ENCODE data around the gene DGKH. TPM values are rescaled to one million over a fixed set of nuclear protein-coding genes. Genes with fewer than 3 reads are reported as not detected.

Gene DGKH
- total and polyA plus RNA-seq, 9 of the 15 experiments (the other 6 are each of a cell fraction or from before 2014, with no cell fraction given): 0.38 to 4.4 (median 3.1) TPM

DNA sequence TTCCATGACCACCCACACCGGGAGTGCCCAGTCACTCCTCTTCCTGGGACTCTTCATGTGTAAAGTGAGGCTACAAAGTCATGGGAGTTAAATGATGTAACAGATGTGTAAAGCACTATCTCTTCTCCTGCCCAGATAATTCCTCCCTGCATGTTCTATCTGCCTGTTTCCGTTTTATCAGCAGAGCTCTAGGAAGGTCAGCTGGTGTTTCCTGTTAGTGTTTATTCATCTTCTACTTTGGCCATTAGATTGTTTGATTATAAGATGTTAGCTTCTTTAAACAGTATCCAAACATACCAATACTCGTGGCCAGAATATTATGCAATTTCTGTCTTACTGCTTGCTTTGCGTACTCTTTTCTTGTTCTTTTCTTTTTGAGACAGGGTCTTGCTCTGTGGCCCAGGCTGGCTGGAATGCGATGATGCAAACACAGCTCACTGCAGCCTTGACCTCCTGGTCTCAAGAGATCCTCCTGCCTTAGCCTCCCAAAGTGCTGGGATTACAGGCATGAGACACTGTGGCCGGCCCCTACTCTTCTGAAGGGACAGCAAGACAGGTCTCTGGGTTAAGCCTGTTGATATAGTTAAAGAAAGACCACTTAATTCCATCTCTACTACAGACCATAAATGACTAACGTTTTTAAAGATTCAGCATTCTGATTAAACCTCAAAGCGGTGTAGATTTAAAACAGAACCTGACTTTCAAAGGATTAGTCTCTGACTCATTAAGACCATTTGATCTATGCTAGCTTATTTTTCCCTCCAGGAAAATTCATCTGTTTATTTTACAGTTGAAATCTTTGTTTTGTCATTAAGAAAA, 126.1 kb downstream of the DGKH start (continued):
- TF ChIP-seq, protein P1, sequence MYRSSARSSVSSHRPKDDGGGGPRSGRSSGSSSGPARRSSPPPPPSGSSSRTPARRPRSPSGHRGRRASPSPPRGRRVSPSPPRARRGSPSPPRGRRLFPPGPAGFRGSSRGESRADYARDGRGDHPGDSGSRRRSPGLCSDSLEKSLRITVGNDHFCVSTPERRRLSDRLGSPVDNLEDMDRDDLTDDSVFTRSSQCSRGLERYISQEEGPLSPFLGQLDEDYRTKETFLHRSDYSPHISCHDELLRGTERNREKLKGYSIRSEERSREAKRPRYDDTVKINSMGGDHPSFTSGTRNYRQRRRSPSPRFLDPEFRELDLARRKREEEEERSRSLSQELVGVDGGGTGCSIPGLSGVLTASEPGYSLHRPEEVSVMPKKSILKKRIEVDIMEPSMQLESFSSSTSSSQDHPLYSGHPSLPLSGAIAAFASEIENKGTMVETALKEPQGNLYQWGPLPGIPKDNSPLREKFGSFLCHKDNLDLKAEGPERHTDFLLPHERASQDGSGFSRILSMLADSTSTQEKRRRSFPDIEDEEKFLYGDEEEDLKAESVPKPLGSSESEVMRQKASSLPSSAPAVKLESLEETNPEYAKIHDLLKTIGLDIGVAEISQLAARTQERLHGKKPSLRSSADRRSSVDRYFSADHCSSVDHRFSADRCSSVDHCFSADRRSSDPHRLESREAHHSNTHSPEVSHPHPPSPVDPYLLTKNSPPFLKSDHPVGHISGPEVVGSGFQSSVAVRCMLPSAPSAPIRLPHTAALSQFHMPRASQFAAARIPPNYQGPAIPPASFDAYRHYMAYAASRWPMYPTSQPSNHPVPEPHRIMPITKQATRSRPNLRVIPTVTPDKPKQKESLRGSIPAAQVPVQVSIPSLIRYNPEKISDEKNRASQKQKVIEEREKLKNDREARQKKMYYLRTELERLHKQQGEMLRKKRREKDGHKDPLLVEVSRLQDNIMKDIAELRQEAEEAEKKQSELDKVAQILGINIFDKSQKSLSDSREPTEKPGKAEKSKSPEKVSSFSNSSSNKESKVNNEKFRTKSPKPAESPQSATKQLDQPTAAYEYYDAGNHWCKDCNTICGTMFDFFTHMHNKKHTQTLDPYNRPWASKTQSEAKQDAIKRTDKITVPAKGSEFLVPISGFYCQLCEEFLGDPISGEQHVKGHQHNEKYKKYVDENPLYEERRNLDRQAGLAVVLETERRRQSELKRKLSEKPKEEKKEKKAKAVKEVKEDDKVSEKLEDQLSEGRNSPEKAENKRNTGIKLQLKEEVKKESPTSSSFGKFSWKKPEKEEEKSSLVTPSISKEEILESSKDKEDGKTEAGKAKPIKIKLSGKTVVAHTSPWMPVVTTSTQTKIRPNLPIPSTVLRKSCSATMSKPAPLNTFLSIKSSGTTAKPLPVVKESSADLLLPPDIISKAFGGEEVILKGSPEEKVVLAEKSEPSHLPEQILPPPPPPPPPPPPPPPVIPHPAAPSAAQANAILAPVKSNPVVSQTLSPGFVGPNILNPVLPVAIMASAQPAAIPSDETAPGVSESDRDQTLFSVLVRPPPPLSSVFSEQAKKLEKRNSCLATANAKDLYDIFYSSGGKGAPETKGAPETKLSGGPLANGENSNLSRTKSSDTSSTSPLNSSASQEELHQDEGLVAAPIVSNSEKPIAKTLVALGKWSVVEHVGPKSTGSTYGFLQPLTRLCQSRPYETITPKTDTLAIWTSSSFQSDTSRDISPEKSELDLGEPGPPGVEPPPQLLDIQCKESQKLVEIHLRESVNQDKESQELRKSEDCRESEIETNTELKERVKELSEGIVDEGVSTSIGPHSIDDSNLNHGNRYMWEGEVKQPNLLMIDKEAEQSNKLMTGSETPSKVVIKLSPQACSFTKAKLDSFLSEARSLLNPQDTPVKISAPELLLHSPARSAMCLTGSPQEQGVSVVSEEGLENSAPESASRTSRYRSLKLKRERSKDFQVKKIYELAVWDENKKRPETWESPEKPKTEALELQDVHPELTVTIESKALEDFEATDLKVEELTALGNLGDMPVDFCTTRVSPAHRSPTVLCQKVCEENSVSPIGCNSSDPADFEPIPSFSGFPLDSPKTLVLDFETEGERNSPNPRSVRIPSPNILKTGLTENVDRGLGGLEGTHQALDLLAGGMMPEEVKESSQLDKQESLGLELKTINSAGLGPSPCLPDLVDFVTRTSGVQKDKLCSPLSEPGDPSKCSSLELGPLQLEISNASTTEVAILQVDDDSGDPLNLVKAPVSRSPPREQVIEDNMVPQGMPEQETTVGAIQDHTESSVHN (IDR thresholded peaks at IDR 0.05; ENCODE audit: borderline replicate concordance in 1 of 2, low read depth in 1 of 2): peak in 1 of 2 experiments; percentile 69; a peak in 2 of 4 replicates
- TF ChIP-seq MEIS2 (IDR thresholded peaks at IDR 0.05; ENCODE audit: partially characterized antibody): no peak
- TF ChIP-seq LEF1 (IDR thresholded peaks at IDR 0.05): peak; percentile 49; the same call in 1 of the 2 replicates
- TF ChIP-seq EP400 (IDR thresholded peaks at IDR 0.05): peak; percentile 72
- no peak for TF ChIP-seq ZFPM2 (CRISPR knock-in tag; IDR thresholded peaks at IDR 0.05)
- peak; percentile 75 for TF ChIP-seq FOSL1 (tag; conservative IDR thresholded peaks at IDR 0.05)
- TF ChIP-seq, protein P2, sequence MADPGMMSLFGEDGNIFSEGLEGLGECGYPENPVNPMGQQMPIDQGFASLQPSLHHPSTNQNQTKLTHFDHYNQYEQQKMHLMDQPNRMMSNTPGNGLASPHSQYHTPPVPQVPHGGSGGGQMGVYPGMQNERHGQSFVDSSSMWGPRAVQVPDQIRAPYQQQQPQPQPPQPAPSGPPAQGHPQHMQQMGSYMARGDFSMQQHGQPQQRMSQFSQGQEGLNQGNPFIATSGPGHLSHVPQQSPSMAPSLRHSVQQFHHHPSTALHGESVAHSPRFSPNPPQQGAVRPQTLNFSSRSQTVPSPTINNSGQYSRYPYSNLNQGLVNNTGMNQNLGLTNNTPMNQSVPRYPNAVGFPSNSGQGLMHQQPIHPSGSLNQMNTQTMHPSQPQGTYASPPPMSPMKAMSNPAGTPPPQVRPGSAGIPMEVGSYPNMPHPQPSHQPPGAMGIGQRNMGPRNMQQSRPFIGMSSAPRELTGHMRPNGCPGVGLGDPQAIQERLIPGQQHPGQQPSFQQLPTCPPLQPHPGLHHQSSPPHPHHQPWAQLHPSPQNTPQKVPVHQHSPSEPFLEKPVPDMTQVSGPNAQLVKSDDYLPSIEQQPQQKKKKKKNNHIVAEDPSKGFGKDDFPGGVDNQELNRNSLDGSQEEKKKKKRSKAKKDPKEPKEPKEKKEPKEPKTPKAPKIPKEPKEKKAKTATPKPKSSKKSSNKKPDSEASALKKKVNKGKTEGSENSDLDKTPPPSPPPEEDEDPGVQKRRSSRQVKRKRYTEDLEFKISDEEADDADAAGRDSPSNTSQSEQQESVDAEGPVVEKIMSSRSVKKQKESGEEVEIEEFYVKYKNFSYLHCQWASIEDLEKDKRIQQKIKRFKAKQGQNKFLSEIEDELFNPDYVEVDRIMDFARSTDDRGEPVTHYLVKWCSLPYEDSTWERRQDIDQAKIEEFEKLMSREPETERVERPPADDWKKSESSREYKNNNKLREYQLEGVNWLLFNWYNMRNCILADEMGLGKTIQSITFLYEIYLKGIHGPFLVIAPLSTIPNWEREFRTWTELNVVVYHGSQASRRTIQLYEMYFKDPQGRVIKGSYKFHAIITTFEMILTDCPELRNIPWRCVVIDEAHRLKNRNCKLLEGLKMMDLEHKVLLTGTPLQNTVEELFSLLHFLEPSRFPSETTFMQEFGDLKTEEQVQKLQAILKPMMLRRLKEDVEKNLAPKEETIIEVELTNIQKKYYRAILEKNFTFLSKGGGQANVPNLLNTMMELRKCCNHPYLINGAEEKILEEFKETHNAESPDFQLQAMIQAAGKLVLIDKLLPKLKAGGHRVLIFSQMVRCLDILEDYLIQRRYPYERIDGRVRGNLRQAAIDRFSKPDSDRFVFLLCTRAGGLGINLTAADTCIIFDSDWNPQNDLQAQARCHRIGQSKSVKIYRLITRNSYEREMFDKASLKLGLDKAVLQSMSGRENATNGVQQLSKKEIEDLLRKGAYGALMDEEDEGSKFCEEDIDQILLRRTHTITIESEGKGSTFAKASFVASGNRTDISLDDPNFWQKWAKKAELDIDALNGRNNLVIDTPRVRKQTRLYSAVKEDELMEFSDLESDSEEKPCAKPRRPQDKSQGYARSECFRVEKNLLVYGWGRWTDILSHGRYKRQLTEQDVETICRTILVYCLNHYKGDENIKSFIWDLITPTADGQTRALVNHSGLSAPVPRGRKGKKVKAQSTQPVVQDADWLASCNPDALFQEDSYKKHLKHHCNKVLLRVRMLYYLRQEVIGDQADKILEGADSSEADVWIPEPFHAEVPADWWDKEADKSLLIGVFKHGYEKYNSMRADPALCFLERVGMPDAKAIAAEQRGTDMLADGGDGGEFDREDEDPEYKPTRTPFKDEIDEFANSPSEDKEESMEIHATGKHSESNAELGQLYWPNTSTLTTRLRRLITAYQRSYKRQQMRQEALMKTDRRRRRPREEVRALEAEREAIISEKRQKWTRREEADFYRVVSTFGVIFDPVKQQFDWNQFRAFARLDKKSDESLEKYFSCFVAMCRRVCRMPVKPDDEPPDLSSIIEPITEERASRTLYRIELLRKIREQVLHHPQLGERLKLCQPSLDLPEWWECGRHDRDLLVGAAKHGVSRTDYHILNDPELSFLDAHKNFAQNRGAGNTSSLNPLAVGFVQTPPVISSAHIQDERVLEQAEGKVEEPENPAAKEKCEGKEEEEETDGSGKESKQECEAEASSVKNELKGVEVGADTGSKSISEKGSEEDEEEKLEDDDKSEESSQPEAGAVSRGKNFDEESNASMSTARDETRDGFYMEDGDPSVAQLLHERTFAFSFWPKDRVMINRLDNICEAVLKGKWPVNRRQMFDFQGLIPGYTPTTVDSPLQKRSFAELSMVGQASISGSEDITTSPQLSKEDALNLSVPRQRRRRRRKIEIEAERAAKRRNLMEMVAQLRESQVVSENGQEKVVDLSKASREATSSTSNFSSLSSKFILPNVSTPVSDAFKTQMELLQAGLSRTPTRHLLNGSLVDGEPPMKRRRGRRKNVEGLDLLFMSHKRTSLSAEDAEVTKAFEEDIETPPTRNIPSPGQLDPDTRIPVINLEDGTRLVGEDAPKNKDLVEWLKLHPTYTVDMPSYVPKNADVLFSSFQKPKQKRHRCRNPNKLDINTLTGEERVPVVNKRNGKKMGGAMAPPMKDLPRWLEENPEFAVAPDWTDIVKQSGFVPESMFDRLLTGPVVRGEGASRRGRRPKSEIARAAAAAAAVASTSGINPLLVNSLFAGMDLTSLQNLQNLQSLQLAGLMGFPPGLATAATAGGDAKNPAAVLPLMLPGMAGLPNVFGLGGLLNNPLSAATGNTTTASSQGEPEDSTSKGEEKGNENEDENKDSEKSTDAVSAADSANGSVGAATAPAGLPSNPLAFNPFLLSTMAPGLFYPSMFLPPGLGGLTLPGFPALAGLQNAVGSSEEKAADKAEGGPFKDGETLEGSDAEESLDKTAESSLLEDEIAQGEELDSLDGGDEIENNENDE (IDR thresholded peaks at IDR 0.05; ENCODE audit: low read depth, low read length): no peak

All from K562 (cell line).